HK-2 (cell line): Measurements from ENCODE around the gene PSMB4.

ENCODE experiments used
- DNase-seq: peaks from one replicate; pipeline ENCODE4 v3.0.0-alpha.2; 2018; ENCODE audit not compliant: unreplicated experiment

PSMB4 gene

DNA sequence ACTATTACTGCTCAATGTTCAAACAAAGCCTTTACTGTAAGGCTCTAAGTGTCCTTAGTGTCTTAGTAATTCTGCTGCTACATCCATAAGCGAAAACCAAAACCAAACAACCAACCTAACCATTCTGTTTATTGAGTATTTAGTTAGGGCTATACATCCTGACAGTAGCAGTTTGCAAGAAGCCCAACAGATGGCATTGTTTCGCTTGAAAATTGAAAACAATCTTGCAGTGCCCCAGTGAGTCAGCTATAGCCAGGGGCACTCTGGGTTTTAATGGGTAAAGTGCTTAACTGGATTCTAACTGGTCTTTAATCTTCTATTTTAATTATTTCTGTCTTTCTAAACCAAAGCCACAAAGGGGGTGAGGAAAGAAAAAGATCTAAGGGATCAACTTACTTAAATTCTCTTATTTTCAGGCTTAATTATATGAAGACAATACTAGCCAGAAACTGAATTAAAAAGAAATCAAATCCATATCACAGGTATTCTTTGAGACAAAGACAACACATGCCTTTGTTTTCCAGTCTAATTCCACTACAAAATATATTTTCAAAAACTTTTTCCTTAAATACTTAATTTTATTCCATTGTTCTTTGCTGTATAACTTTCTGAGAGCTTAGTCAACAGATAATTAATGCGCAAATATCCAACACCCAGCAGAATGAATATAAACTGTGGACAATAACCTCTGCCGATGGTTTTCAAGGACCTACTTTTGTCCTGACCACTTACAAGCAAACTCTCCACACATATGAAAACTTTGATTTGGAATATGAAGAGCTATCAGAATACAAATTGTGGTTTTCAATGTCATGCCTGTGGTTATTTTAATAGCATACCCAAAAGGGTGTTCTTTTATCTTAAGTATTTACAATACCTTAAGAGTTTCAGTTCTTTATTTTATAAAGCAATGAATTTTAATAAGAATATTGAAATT is 44.7 kb downstream of the PSMB4 start:
- DNase-seq: peak; percentile 25

DNA sequence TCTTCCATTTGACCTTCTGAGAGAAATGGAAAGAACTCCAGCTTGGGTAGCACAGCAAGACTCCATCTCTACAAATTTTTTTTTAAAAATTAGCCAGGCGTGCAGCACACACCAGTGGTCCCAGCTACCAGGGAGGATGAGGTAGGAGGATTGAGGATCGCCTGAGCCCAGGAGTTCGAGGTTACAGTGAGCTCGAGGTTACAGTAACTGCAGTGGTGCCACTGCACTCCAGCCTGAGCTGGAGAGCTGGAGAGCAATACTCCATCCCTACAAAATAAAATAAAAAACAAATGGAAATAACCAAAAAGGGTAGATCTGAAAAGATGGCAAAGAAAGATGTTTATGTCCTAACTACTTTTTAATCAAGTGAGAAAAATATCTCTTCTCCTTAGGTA is 45.4 kb downstream of the PSMB4 start:
- peak; percentile 16 for DNase-seq

DNA sequence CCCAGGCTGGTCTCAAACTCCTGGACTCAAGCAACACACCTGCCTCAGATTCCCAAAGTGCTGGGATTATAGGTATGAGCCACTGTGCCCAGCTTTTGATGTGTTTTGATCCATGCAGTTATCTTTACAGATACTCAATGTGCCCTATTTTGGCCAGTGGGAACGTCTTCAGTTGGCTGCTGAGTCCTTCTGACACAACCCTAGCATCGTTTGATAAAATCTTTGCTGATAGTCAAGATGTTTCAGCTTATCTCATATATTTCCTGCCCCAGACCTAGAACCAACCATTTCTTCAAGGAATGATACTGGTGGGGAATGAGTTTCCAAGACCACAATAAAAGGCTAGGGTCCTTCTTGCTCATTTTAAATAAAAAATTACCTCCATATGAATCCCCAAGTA is 48.3 kb downstream of the PSMB4 start:
- DNase-seq: no peak
